Activated CD4-positive, CD25-positive, alpha-beta regulatory T cell treated with anti-CD3 and anti-CD28 coated beads, Interleukin-2, amount 50 U/mL, for 24 hours (primary cell): ENCODE measurements around the gene SOWAHD.
"Not testable (repeated sequence)": the region's sequence is repeated elsewhere in the genome, so short reads cannot be mapped to it uniquely, and the experiment has no call there.

ENCODE experiments used
- ATAC-seq, 2 donors: fragments of 150-1000 bp; cut with Tn5 transposase; one replicate each; pipeline ENCODE4 v1.10.0; 2021; ENCODE audit warnings: mild to moderate bottlenecking in 1 of 2, moderate library complexity in 1 of 2

The SOWAHD gene

DNA sequence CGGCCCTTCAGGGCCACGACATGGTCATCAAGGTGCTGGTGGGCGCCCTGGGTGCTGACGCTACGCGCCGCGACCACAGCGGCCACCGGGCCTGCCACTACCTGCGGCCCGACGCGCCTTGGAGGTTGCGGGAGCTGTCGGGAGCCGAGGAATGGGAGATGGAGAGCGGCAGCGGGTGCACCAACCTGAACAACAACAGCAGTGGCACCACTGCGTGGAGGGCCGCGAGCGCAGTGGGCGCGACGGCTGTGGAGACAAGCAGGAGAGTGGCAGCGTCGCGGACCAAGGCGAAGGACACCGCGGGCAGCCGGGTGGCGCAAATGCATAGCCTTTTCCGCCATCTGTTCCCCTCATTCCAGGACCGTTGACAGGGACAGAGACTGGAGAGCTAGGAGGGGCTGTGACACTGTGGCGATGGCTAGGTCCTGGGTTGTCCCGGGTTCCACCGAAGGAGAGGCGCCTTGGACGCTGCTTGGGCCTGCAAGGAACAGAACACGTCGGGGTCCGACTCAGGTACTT lies 919 bp downstream of the SOWAHD start:
- ATAC-seq = no peak

DNA sequence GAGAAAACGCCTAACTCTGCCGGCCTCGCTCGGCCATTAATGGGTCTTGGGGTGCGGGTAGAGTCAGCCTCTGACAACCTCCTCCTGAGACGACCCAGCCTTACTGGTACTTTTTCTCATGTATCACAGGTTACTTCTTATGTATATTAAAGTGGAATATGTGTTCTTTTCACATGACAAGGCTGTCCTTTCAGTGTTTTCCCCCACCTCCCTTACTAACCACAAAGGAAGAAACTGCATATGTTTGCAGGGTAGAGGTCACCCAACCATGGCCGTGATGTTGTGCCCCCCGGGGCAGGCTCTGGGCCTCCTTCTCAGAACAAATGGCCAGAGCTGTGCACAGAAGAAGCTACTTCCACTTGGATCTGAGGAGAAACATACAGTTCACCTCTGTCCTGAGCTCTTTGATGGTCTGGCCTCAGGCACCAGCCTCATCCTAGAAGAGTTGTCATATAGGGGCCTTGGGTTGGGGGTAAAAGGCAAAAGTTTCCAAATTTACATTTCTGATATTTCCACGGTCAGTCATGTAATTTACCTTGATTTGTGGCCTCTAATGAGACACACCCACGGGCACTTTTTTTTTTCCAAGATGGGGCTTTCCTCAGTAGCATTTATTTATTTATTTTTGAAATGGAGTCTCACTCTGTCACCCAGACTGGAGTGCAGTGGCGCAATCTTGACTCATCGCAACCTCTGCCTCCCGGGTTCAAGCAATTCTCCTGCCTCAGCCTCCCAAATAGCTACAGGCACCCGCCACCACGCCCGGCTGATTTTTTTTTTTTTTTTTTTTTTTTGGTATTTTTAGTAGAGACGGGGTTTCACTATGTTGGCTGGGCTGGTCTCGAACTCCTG lies 1.9 kb downstream of the SOWAHD start:
- ATAC-seq = no peak

DNA sequence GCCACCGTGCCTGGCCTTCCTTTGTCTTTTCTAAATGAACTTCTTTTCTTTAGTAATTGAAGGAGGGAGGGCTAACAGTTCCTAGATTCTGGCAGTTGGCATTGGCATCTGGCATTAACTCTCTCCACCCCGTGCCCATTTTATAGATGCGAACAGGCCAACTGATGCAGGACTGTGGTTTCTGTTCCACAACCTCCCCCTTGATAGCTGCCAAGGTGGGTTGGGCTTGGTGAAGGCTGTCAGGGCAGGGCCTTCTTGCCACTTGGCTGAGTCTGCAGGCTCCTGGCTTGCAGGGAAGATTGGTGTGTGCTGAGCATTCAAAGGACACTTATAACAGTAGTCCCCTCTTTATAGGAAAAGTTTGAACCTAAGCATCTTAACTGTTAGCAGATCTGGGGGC lies 4.3 kb downstream of the SOWAHD start:
- ATAC-seq = no peak

DNA sequence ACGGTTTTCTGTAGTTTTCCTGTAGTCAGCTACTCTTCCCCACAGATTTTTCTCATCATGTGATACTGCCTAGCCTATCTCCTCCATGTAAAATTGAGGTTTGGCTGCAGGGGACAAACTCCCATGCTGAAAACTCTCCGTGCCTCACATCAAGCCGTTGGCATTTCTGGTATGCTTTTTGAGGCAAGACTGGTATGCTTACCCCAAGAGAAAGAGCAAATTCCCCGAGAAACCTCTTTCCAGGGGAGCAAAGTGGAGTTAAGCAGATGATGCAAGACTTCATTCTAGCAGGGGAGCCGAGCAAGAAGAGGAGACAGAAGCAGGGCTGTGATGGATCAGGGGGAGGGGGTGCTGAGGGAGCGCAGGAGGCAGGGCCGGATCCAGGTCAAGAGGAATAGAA lies 4.8 kb downstream of the SOWAHD start:
- ATAC-seq = no peak

DNA sequence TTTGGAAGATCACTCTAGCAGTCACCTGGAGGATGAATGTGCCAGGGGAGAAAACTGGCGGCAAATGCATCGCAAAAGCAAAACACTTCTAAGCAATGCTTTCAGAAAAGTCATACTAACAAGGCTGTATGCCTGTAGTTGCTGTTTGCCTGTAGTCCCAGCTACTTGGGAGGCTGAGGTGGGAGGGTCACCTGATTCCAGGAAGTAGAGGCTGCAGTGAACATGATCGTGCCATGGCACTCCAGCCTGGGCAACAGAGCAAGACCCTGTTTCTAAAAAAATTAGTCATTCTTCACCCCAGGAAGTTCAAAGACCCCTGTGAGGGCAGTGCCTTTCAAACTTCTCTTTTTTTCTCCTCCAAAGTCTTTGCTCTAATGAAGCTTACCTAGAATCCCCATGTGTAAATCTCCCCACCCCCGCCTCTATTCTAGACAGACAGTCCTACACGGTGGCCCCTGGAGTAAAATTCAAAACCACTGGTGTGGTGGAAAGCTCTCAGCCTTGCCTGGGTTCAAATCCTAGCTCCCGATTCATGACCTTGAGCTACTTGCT lies 5.5 kb downstream of the SOWAHD start:
- ATAC-seq = no peak

DNA sequence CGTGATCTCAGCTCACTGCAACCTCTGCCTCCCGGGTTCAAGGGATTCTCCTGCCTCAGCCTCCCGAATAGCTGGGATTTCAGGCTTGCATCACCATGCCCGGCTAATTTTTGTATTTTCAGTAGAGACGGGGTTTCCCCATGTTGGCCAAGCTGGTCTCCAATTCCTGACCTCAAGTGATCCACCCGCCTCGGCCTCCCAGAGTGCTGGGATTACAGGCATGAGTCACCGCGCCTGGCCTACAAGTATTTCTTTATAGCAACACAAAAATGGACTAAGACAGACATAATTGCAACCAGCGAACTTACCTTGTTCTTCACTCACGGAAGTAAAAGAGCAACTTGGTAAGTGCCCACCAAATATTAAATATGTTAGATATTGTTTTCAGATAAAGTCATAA lies 10.0 kb downstream of the SOWAHD start:
- not testable (repeated sequence) for ATAC-seq

DNA sequence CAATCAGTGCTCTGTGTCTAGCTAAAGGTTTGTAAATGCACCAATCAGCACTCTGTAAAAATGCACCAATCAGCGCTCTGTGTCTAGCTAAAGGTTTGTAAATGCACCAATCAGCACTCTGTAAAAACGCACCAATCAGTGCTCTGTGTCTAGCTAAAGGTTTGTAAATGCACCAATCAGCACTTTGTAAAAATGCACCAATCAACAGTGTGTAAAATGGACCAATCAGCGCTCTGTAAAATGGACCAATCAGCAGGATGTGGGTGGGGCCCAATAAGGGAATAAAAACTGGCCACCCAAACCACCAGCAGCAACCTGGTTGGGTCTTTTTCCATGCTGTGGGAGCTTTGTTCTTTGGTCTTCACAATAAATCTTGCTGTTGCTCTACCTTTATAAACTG lies 11.0 kb downstream of the SOWAHD start:
- ATAC-seq = not testable (repeated sequence)

DNA sequence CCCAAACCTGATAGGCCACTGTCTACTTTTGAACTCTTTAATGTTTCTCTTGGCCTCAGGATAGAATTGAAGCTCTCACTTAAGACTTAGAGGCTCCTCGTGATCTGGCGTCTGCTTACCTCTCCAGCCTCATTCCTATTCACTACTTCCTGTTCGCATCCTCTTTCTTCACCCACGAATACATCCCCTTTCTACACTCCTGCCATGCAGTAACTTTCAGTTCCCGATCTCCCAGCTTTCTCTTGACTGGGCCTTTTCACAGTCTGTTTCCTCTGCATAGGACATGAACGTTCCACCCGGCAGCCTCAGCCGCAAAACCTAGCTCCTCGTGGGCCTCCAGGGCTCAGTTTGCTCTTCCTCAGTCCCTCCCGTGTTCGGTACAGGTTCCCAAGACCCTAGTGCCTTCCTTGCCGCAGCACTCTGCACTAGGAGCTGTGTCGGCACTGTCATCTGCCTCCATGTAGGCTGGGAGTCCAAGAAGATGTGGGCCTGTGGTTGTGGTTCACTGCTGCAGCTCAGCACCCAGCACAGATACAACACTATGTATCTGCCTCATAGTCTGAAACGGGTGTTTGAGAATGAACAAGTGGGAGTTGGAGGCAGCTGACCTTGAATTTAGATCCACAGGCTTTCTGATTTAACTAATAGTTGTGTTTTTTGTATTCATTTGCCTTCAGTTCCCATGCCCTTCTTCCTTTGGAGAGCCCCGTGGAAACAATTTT lies 17.3 kb downstream of the SOWAHD start:
- ATAC-seq = no peak

DNA sequence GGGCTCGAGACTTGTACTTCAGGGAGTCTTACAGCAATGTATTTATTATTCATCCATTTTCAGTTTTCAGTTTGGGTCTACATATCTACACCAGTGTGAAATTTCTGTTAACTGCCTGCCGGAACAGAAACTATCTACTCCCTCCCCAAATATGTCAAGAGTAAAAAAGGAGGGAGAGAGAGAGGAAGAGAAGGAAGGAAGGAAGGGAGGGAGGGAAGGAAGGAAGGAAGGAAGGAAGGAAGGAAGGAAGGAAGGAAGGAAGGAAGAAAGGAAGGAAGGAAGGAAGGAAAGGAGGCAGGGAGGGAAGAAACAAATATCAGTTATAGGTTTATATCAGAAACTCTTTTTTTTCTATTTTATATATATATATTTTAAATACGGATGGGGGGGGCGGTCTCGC lies 20.4 kb downstream of the SOWAHD start:
- ATAC-seq = no peak

DNA sequence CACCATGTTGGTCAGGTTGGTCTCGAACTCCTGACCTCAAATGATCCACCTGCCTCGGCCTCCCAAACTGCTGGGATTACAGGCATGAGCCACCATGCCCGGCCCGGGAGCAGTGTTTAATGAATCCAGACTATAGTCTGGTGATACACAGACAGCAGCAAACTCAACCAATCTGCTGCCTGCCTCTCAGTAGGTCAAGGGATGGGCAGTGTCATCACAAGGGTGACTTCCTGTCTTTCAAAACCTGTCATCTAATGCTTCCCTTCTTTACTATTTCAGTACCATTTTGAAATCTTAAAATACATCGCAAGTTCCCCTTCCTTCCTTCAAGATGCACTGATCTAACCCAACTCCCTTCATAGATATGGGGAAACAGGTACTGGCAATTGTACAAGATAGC lies 24.6 kb downstream of the SOWAHD start:
- ATAC-seq = no peak

DNA sequence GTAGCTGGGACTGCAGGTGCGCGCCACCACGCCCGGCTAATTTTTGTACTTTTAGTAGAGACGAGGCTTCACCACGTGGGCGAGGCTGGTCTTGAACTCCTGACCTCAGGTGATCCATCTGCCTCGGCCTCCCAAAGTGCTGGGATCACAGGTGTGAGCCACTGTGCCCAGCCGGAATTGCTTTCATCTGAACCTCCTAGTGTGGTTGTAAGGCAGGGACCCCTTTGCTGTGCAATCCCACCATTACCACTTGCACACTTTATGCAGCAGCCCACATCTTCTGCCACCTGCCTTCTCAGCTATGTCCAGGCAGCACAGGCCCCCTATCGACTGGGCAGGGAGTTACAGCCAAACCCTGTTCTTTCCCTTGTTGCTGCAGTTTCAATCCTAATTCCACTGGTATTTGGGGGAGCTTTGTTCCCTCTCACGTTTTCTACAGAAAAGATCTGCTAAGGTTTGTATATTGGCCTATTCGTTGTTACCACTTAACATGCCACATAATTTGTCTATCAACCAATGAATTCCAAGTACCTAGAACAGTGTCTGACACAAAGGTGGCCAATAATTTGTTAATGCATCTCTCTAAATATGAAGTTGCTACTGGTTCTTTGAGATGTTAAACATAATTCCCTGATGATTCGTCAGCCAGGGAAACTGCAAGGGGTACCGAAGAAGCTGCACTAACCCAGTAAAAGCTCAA lies 26.5 kb downstream of the SOWAHD start:
- peak; percentile 47 to 59 for ATAC-seq

DNA sequence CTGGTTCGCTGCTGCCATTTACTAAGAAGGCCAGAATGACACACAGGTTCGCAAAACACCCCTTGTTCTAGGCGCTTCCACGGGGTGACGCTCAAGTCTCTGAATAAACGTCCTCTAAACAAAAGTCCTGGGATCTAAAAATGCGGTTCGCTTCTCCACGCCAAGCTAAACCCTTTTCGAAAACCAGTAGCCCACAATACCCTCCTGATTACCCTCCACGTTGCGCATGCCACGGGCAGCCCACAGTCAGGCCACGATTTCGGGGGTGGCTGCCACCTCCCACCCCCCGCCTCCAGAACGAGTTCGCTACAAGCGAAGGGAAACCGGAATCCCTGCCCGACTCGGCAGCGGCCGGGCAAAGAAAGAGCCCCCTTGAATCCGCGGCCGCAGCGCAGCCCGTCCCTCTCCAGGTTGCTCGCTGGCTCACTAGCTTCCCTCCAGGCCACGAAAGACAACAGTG lies 32.6 kb downstream of the SOWAHD start:
- peak; percentile 34 to 49 for ATAC-seq

DNA sequence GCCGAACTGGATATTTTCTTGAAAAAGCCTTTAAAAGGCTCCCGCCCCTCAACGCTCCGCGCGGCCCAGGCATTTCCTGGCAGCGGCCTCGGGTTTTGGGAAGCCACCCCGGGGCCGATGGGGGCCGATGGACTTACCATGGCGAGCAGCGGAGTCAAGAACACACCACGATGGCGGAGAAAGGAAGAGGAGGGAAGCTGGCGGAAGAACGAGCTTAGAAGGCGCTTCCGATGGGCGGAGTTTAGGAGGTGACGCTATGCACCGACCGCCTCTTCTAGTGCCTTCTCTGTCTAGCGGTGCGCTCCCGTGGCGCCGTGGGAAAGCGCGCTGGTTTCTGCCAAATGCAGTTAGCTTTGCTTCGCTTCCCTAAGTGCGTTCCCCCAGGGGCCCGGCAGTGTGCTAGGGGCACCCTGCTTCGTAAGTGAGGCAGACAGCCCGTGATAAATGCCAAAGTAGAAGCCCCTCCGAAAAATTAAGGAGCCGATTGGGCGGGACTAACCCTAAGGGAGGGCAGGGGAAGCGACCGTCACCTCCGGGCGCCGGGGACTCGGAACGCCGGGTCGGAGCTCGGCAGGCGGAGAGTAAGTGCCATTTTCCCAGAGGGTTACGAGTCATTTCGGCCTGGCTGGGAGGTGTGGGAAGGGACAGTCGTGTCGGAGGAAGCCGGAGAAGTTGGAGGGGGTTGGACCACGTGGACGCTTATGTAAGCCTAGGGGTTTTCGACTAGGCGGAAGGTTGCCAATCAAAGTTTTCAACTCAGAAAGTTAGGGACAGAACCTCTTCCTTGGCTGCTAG lies 33.2 kb downstream of the SOWAHD start, which contains the start of gene RPL39:
Gene RPL39 (minus strand): TSS at position 194 of the 795 bp plus-strand sequence. CDS start 54 bp downstream, at position 140.
- ATAC-seq = peak; percentile 90 to 94

DNA sequence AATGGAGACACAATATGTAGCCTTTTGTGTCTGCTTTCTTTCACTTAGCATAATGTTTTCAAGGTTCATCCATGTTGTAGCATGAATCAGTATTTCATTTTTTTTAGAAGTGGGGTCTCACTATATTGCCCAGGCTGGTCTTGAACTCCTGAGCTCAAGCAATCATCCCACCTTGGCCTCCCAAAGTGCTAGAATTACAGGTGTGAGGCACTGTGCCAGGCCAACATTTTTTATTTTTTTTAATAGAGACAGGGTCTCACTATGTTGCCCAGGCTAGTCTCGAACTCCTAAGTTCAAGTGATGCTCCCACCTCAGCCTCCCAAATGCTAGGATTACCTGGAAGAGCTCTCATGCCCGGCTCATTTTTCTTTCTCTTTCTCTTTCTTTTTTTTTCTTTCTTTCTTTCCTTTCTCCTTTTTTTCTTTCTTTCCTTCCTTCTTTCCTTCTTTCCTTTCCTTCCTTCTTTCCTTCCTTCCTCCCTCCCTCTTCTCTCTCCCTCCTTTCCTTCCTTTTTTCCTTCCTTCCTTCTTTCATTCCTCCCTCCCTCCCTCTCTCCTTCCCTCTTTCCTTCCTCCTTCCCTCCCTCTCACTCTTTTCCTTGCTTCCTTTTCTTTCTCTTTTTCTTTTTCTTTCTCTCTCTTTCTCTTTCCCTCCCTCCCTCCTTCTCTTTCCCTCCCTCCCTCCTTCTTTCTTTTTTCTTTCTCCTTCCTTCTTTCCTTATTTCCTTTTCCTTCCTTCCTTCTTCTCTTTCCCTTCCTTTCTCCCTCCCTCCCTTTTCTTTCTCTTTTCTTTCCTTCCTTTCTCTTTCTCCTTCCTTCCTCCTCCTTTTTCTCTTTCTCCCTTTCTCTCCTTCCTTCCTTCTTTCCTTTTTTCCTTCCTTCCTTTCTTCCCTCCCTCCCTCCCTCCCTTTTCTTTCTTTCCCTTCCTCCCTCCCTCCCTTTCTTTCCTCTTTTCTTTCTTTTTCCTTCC lies 43.1 kb downstream of the SOWAHD start:
- no peak for ATAC-seq

DNA sequence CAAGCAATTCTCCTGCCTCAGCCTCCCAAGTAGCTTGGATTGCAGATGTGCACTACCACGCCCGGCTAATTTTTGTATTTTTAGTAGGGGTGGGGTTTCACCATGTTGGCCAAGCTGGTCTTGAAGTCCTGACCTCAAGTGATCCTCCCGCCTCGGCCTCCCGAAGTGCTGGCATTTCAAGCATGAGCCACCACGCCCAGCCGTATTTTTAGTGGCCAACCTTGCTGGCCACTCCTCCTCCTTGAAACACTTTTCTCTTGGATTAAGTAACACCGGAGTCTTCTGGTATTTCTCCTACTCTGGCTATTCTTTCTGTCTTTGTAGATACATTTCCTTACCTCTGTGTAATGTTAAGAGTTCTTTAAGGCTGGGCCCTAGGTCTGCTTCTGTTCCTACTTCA lies 44.2 kb downstream of the SOWAHD start:
- ATAC-seq = no peak

DNA sequence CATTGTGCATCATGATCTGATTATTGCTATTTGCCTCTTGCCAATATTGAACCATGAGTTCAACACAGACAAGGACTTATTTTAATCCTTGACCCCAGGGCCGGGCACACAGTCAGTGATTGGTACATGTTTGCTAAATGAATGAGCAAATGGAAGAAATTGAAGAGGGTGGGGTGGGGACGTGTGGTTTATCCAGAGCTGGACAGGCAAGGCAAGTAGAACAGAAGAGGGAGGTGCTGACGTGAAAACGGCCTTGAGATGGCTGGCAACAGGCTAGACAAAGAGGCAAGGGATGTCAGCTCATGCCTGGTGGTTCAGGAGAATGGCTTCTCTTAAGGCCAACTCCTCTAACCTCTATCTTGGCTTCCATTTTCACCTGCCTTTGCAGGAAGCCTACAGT lies 50.1 kb downstream of the SOWAHD start:
- not testable (repeated sequence) for ATAC-seq

DNA sequence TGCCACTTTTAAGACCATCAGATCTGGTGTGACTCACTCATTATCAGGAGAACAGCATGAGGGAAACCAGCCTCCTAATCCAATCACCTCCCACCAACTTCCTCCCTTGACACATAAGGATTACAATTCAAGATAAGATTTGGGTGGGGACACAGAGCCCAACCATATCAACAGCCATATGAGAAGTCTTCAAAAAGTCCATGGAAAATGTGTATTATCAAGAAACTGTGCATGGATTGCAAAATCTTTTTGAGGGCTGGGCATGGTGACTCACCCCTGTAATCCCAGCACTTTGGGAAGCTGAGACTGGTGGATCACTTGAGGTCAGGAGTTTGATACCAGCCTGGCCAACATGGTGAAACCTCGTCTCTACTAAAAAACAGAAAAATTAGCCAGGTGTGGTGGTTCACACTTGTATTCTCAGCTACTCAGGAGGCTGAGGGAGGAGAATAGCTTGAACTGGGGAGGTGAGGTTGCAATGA lies 50.8 kb downstream of the SOWAHD start:
- ATAC-seq = no peak
